GM12892 (cell line): Measurements from ENCODE around the gene TMEM187.

Experiments
- POLR2A ChIP-seq: IDR thresholded peaks from 2 replicates; pipeline ENCODE4 v1.6.1; 2011; ENCODE audit warnings: low read depth, low read length, control low read depth
- TAF1 ChIP-seq: IDR thresholded peaks from 2 replicates; pipeline ENCODE4 v1.6.1; 2011; ENCODE audit warnings: low read depth, mild to moderate bottlenecking, control low read depth, low read length, borderline replicate concordance

DNA sequence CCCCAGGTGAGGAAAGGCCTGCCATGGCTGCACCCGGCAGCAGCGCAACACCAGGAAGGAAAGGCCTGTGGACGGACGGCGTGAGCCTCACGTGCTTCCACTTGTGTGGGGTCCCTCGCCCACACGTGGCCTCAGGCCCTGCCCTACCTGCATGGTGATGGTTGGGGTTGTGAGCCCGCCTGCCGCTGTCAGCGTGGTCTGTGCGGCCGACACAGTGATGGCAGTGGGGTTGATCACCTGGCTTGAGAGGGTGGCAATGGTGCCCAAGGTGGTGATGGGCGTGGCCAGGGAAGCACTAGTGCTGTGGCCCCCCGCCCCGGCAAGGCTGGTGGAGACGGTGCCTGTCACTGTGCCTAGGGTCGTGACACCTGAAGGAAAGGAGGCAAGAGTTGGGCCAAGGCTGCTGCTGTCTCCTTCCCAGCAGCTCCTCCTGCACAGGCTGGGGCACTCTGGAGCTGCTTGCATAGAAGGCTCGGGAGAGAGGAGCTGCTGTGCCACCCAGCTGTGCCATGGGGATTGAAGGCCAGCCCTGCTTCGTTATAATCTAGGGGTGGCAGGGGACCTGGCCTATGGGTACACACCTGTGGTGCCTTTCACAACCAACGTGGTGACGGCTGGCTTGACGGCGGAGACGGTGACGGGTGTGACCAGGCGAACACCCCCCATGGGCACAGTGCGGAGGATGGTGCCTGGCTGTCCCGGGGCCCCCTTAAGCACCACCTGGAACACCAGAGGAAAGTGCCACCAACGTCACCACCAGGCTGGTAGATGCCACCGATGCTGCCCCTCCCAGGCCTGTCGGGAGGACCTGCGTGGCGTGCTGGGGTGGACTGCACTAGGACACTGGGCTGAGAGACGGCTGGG lies 16.3 kb upstream of the TMEM187 start:
- TF ChIP-seq POLR2A (0 out of 2 replicates have a peak, but pooled peaks have one; percentile 6), TAF1 (no peak)
